Measurements from ENCODE around the gene KLHDC4.

Gene KLHDC4

DNA sequence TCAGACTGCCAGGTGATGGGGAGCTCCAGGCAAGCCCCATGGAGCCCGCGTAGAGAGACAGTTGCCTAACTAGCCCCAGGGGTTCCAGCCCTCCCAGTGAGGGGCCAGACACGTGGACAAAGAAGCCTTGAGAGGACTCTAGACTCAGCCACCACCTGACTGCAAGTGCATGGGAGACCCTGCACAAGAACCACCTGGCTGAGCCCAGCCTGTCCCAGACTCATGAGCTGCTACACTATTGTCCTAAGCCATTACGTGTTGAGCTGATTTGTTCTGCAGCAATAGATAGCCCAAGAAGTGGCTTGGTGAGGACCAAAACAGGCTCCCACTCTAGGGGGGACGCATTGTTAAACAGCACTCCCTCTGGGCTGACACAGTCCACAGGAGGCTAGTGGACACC is 37.6 kb upstream of the KLHDC4 start:
- no peak overlapping the region for H3K27ac ChIP-seq
- H3K9ac ChIP-seq, result no peak overlapping the region
- H3K4me3 ChIP-seq (IDR thresholded peaks at IDR 0.05; ENCODE audit: insufficient read depth, low read depth, low read length), result no peak overlapping the region

DNA sequence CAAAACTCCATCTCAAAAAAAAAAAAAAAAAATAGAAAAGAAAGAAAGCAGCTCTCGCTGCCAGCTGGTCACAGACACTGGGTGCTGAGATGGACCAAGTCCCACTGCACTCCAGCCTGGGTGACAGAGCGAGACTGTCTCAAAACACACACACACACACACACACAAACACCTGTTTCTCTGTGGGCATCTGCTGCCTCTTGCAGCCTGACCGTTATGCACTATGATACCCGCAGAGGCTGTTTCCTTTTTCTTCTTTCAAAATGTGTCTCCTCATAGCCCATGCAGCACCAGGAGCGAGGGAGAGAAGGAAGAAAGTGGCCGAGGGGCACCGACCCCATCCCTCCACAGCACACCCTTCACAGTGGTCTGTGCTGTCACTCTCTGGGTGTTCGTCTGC is 36.9 kb upstream of the KLHDC4 start:
- Histone ChIP-seq H3K4me1 (ENCODE audit: low read depth, poor library complexity, severe bottlenecking) (peaks cover 6% of the 10 kb centered on the region), H2AFZ (ENCODE audit: low read depth) (no peak overlapping the region), H3K4me3 (IDR thresholded peaks at IDR 0.05; ENCODE audit: insufficient read depth, low read depth, low read length) (no peak overlapping the region), H3K27me3 (ENCODE audit: insufficient read depth, low read depth) (peaks cover 3% of the 10 kb centered on the region; the same call in 1 of the 2 replicates), H3K79me2 (ENCODE audit: insufficient read depth, low read depth) (no peaks in the 10 kb centered on the region), H3K4me2 (no peak overlapping the region), H4K20me1 (ENCODE audit: insufficient read depth) (no peaks in the 10 kb centered on the region), H3K36me3 (ENCODE audit: insufficient read depth) (no peaks in the 10 kb centered on the region), H3K9ac (no peak overlapping the region), H3K27ac (no peak overlapping the region)
- TF ChIP-seq, protein P1, sequence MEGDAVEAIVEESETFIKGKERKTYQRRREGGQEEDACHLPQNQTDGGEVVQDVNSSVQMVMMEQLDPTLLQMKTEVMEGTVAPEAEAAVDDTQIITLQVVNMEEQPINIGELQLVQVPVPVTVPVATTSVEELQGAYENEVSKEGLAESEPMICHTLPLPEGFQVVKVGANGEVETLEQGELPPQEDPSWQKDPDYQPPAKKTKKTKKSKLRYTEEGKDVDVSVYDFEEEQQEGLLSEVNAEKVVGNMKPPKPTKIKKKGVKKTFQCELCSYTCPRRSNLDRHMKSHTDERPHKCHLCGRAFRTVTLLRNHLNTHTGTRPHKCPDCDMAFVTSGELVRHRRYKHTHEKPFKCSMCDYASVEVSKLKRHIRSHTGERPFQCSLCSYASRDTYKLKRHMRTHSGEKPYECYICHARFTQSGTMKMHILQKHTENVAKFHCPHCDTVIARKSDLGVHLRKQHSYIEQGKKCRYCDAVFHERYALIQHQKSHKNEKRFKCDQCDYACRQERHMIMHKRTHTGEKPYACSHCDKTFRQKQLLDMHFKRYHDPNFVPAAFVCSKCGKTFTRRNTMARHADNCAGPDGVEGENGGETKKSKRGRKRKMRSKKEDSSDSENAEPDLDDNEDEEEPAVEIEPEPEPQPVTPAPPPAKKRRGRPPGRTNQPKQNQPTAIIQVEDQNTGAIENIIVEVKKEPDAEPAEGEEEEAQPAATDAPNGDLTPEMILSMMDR (conservative IDR thresholded peaks at IDR 0.05; ENCODE audit: low read depth, low read length), result no peak

More for the DNA sequence above, 37.6 kb upstream of the KLHDC4 start:
- no peaks in the 10 kb centered on the region for H3K27me3 ChIP-seq (ENCODE audit: insufficient read depth, low read depth)
- no peaks in the 10 kb centered on the region for H3K36me3 ChIP-seq (ENCODE audit: insufficient read depth)
- H2AFZ ChIP-seq (ENCODE audit: low read depth), result no peak overlapping the region
- no peaks in the 10 kb centered on the region for H3K79me2 ChIP-seq (ENCODE audit: insufficient read depth, low read depth)
- H3K4me1 ChIP-seq (ENCODE audit: low read depth, poor library complexity, severe bottlenecking), result peaks cover 6% of the 10 kb centered on the region
- no peaks in the 10 kb centered on the region for H4K20me1 ChIP-seq (ENCODE audit: insufficient read depth)
- H3K4me2 ChIP-seq, result no peak overlapping the region
- TF ChIP-seq, protein P1 (conservative IDR thresholded peaks at IDR 0.05; ENCODE audit: low read depth, low read length), result no peak

DNA sequence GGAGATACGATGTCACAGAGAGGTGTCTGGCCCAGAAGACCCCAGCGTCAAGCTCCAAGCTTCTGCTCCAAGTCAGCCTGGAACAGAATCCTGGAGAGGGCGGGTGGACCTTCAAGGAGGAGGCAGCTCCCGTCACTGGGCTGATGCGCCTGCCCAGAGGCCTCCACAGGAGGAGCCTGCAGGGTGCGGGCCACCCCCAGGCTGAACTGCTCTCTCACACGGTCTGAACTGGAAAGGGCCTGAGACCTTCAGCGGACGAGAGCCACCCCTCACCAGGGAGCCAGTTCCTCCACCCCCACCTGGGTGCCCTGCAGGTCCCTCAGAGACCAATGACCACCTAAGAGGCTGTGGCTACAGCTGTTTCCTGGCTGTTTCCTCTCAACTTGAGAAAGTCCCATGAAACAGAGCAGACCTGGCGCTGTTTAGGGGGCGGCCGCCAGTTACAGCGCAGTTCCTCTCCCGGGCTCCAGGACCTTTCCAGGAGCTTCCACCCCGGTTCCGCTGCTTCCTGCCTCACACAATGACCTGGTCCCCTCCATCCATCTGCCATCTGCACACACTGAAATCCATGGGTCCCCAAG is 36.0 kb upstream of the KLHDC4 start:
- peaks cover 4% of the 10 kb centered on the region for H3K4me1 ChIP-seq (ENCODE audit: low read depth, poor library complexity, severe bottlenecking)
- H3K79me2 ChIP-seq (ENCODE audit: insufficient read depth, low read depth), result no peaks in the 10 kb centered on the region
- no peak overlapping the region for H3K4me3 ChIP-seq (IDR thresholded peaks at IDR 0.05; ENCODE audit: insufficient read depth, low read depth, low read length)
- H3K4me2 ChIP-seq, result no peak overlapping the region
- no peaks in the 10 kb centered on the region for H4K20me1 ChIP-seq (ENCODE audit: insufficient read depth)
- peaks cover 9% of the 10 kb centered on the region; the same call in 1 of the 2 replicates for H3K27me3 ChIP-seq (ENCODE audit: insufficient read depth, low read depth)
- no peak overlapping the region for H2AFZ ChIP-seq (ENCODE audit: low read depth)
- no peak overlapping the region for H3K9ac ChIP-seq
- TF ChIP-seq, protein P1 (conservative IDR thresholded peaks at IDR 0.05; ENCODE audit: low read depth, low read length), result no peak
- no peak overlapping the region for H3K27ac ChIP-seq
- H3K36me3 ChIP-seq (ENCODE audit: insufficient read depth), result no peaks in the 10 kb centered on the region

DNA sequence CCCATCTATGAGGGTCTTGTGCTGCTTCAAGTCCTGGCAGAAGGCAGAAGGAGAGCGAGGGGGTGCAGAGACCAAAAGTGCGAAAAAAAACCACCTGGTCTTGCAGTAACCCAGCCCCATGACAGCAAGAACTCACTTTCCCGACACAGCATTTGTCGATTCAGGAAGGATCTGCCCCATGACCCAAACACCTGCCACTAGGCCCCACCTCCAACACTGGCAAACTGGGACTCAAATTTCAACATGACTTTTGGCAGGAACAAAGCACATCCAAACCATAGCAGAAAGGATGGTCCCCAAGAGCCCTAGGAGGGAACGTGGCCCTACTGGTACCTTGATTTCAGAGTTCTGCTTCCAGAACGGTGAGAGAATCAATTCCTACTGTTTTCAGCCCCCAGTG is 34.7 kb upstream of the KLHDC4 start:
- no peaks in the 10 kb centered on the region for H4K20me1 ChIP-seq (ENCODE audit: insufficient read depth)
- H3K4me3 ChIP-seq (IDR thresholded peaks at IDR 0.05; ENCODE audit: insufficient read depth, low read depth, low read length), result no peak overlapping the region
- H3K79me2 ChIP-seq (ENCODE audit: insufficient read depth, low read depth), result no peaks in the 10 kb centered on the region
- H3K4me2 ChIP-seq, result no peak overlapping the region
- no peaks in the 10 kb centered on the region for H3K36me3 ChIP-seq (ENCODE audit: insufficient read depth)
- H3K27me3 ChIP-seq (ENCODE audit: insufficient read depth, low read depth), result peaks cover 15% of the 10 kb centered on the region; the same call in 1 of the 2 replicates
- no peak overlapping the region for H3K9ac ChIP-seq
- TF ChIP-seq, protein P1 (conservative IDR thresholded peaks at IDR 0.05; ENCODE audit: low read depth, low read length), result no peak
- H3K4me1 ChIP-seq (ENCODE audit: low read depth, poor library complexity, severe bottlenecking), result no peaks in the 10 kb centered on the region
- no peak overlapping the region for H2AFZ ChIP-seq (ENCODE audit: low read depth)
- no peak overlapping the region for H3K27ac ChIP-seq

Data from KMS-11 (cell line).